SK-N-MC (cell line): ENCODE measurements around the gene KCNK1.

Experiments used
- DNase-seq: peaks from one replicate; pipeline ENCODE4 v3.0.0-alpha.2; 2011; ENCODE audit warnings: low read depth, low spot score
- H3K27ac ChIP-seq: fragments of 200-600 bp; sonication (generic); 2 replicates; pipeline ENCODE4 v1.5.1; 2016; ENCODE audit warnings: mixed run types
- H3K36me3 ChIP-seq: fragments of 200-600 bp; sonication (generic); 2 replicates; pipeline ENCODE4 v1.6.1; 2017; ENCODE audit warnings: antibody characterized with exemption, low read length, mixed read lengths; ENCODE audit not compliant: insufficient read depth
- H3K4me3 ChIP-seq: fragments of 200-600 bp; sonication (generic); 2 replicates; pipeline ENCODE4 v1.5.1; 2016
- H3K9ac ChIP-seq: fragments of 200-600 bp; sonication (generic); 2 replicates; pipeline ENCODE4 v1.8.0; 2017; ENCODE audit warnings: mixed run types, mixed read lengths; ENCODE audit not compliant: insufficient read length
- H3K9me3 ChIP-seq: fragments of 200-600 bp; sonication (generic); 2 replicates; pipeline ENCODE4 v1.6.1; 2017; ENCODE audit warnings: low read depth, mild to moderate bottlenecking, antibody characterized with exemption, low read length, moderate library complexity, mixed read lengths
- EZH2 ChIP-seq: fragments of 200-600 bp; sonication (generic); IDR thresholded peaks from one replicate; pipeline ENCODE4 v1.6.1; 2017; ENCODE audit warnings: antibody characterized with exemption
- FOXP2 ChIP-seq: optimal IDR thresholded peaks from 2 replicates; pipeline ENCODE3; 2011; ENCODE audit warnings: mild to moderate bottlenecking, moderate library complexity; ENCODE audit not compliant: insufficient read depth; ENCODE audit errors: extremely low read length, control extremely low read depth
- POLR2AphosphoS5 ChIP-seq: IDR thresholded peaks from 2 replicates; pipeline ENCODE4 v1.6.1; 2012; ENCODE audit warnings: mild to moderate bottlenecking, low read depth, low read length, borderline replicate concordance

The KCNK1 gene

GRCh38 chr1:233707880-233708815 lies 94.2 kb downstream of the KCNK1 start:
- Histone ChIP-seq H3K9me3 (no peaks in the 10 kb centered on the region), H3K36me3 (no peaks in the 10 kb centered on the region), H3K4me3 (no peak overlapping the region), H3K27ac (no peak overlapping the region), H3K9ac (no peak overlapping the region)
- no peak for DNase-seq
- no peak for TF ChIP-seq EZH2
- TF ChIP-seq POLR2AphosphoS5, result no peak
- TF ChIP-seq FOXP2, result no peak

GRCh38 chr1:233710031-233710430 lies 96.1 kb downstream of the KCNK1 start:
- Histone ChIP-seq H3K4me3 (no peak overlapping the region), H3K9me3 (no peaks in the 10 kb centered on the region), H3K27ac (no peak overlapping the region), H3K9ac (no peak overlapping the region), H3K36me3 (no peaks in the 10 kb centered on the region)
- no peak for DNase-seq
- TF ChIP-seq FOXP2 (no peak), EZH2 (no peak), POLR2AphosphoS5 (no peak)

DNA sequence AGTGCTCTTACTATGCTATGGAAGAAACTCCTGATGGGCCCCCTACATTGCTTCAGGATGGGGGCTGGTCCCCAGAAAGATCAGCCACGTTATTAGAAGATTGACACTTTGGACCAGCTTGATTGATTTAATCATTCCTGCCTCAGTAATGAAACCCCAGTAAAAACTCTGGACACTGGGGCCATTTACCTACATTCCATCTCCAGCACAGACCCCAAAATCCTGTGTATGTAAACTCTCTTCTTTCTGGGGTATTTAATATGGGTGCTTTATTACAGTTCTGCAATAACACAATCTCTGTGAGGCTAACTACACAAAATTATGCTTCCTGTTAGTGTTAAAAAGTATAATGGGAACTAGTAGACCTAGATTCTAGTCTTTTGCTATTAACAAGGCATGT lies 96.6 kb downstream of the KCNK1 start:
- Histone ChIP-seq H3K9me3 (no peaks in the 10 kb centered on the region), H3K9ac (no peak overlapping the region), H3K36me3 (no peaks in the 10 kb centered on the region), H3K27ac (no peak overlapping the region), H3K4me3 (no peak overlapping the region)
- no peak for DNase-seq
- TF ChIP-seq POLR2AphosphoS5 (no peak), FOXP2 (no peak), EZH2 (no peak)

DNA sequence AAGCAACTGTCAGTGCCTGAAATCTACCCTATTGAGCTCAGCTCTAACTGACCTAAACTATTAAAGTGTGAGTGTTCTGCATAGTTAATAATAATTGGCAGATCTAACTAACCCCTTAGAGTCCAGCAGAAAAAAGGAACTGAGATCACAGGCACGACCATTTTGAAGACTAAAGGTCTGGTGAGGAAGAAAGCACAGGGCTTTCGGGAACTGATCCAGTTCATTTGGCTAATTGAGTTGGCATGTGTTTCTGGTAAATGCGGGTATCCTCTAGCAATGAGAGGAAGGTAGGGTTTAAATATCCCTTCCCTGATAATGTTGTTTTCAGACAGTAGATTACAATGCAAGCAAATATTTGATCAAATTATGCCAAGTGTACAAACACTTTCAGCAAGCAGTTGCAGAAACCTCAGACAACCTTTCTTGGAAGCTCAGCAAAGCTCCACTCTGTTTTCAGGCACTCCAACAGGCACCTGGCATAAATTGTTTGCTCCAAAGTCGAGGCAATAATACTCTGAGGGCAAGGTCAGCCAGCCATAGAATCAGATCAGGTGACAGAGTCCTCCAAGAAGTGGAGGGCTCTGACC lies 100.8 kb downstream of the KCNK1 start:
- Histone ChIP-seq H3K36me3 (no peaks in the 10 kb centered on the region), H3K27ac (no peak overlapping the region), H3K9ac (no peak overlapping the region), H3K9me3 (no peaks in the 10 kb centered on the region), H3K4me3 (no peak overlapping the region)
- DNase-seq, result no peak
- TF ChIP-seq POLR2AphosphoS5, result no peak
- no peak for TF ChIP-seq FOXP2
- TF ChIP-seq EZH2, result no peak

- no peak overlapping the region for H3K27ac ChIP-seq
- TF ChIP-seq POLR2AphosphoS5, result no peak
- no peak for TF ChIP-seq EZH2
- no peak for TF ChIP-seq FOXP2
- no peak for DNase-seq
- H3K9me3 ChIP-seq, result no peaks in the 10 kb centered on the region
- no peaks in the 10 kb centered on the region for H3K36me3 ChIP-seq
- no peak overlapping the region for H3K4me3 ChIP-seq
- H3K9ac ChIP-seq, result no peak overlapping the region
Observed at GRCh38 chr1:233718057-233718456, 104.2 kb downstream of the KCNK1 start.

- no peak overlapping the region for H3K9ac ChIP-seq
- no peaks in the 10 kb centered on the region for H3K9me3 ChIP-seq
- no peak overlapping the region for H3K27ac ChIP-seq
- TF ChIP-seq POLR2AphosphoS5, result no peak
- H3K36me3 ChIP-seq, result no peaks in the 10 kb centered on the region
- no peak overlapping the region for H3K4me3 ChIP-seq
- no peak for DNase-seq
Observed at GRCh38 chr1:233719655-233720341, 105.9 kb downstream of the KCNK1 start.

- Histone ChIP-seq H3K9ac (no peak overlapping the region), H3K27ac (no peak overlapping the region), H3K4me3 (no peak overlapping the region), H3K9me3 (no peaks in the 10 kb centered on the region), H3K36me3 (no peaks in the 10 kb centered on the region)
- no peak for DNase-seq
- TF ChIP-seq POLR2AphosphoS5, result no peak
Observed at GRCh38 chr1:233721004-233721595, 107.2 kb downstream of the KCNK1 start.
